ENCODE data around the gene LNX1. TPM values are rescaled to one million over a fixed set of nuclear protein-coding genes. Genes with fewer than 3 reads are reported as not detected.

The LNX1 gene
- total and polyA plus RNA-seq, 2 of the 8 experiments (the other 6 are each of a cell fraction or from before 2014, with no cell fraction given) = 2.7 to 3.8 TPM

DNA sequence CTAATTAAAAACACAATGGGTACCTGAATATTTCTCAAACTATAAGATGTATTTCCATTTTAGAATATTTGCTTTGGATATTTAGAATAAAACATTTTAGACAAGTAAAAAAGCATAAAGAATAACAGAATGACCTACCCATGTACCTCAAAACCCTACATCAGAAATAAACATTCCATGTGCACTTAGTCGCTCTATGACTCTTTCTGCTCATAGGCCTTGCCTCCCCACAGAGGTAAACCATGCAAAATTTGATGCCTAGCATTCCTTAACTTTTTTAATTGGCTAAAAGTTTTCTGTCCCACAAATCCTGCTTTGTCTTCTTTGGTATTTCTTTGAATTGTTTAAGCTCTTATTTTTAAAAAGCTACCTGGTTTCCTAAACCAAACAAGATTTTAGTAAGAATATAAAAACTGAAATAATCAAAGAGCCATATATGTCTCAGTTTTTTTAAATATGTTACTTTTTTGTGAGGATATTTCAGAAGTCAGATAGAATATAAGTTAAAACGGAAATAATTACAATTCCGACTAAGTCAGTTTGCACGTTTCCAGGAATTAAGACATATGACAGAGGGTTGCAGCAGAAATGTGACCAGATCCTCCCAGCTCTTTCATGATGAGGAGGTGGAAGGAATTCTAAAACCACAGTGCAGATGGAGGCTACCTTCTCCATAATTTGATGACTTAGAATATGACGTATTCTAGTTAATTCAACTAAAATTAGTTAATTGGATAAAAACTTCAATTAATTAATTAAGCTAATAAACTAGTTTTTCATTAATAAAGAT, 111.4 kb downstream of the LNX1 start:
- DNase-seq (ENCODE audit: low read depth in 1 of 2, low spot score in 2 of 2) = no peak

More for the DNA sequence above, 111.4 kb downstream of the LNX1 start:
- no peak for TF ChIP-seq GABPA (IDR thresholded peaks at IDR 0.05; ENCODE audit: borderline replicate concordance, insufficient read depth, low read length)
- TF ChIP-seq KDM1A (IDR thresholded peaks at IDR 0.05; ENCODE audit: borderline replicate concordance, low read length) = no peak
- Histone ChIP-seq H2AFZ (ENCODE audit: low read length) (no peak overlapping the region), H3K4me1 (replicated peaks in 1 of 4; ENCODE audit: control insufficient read depth in 3 of 4, insufficient read depth in 4 of 4, low read length in 3 of 4) (peaks cover 2 to 27% (median 23%) of the 10 kb centered on the region in 4 experiments; a peak in 5 of 7 replicates), H3K23me2 (ENCODE audit: low read depth, low read length) (no peaks in the 10 kb centered on the region), H3K18ac (ENCODE audit: extremely low read depth, low read length) (no peak overlapping the region), H2BK120ac (replicated peaks; ENCODE audit: low read depth, low read length) (no peak overlapping the region), H2BK12ac (ENCODE audit: low read depth, low read length) (no peak overlapping the region), H3K27me3 (replicated peaks in 1 of 4; ENCODE audit: control insufficient read depth in 3 of 4, extremely low read depth in 1 of 4, insufficient read depth in 3 of 4, low read length in 3 of 4) (no peaks in the 10 kb centered on the region), H3K79me2 (ENCODE audit: control insufficient read depth in 1 of 2, insufficient read depth in 2 of 2, low read length in 2 of 2) (no peaks in the 10 kb centered on the region), H4K20me1 (replicated peaks in 1 of 2; ENCODE audit: control insufficient read depth in 1 of 2, insufficient read depth in 2 of 2, low read length in 2 of 2) (no peaks in the 10 kb centered on the region), H4K8ac (ENCODE audit: extremely low read depth, insufficient read depth, low read length) (no peak overlapping the region), H3K79me1 (ENCODE audit: low read depth, low read length) (no peaks in the 10 kb centered on the region), H4K5ac (ENCODE audit: insufficient read length, low read depth, low read length) (no peak overlapping the region), H3K9ac (replicated peaks in 1 of 4; ENCODE audit: extremely low read depth in 1 of 4, low read depth in 3 of 4, low read length in 3 of 4) (no peak overlapping the region), H3K4me2 (ENCODE audit: insufficient read depth in 1 of 2, low read depth in 2 of 2, low read length in 2 of 2) (no peak overlapping the region), H3K9me3 (ENCODE audit: insufficient read depth in 2 of 2, low read depth in 1 of 2, low read length in 1 of 2) (no peaks in the 10 kb centered on the region), H3K27ac (ENCODE audit: low read depth, low read length) (no peak overlapping the region), H3K14ac (ENCODE audit: insufficient read length) (no peak overlapping the region), H2BK20ac (ENCODE audit: low read length) (no peak overlapping the region), H3K23ac (ENCODE audit: insufficient read length) (no peak overlapping the region), H3K4me3 (ENCODE audit: extremely low read depth in 1 of 4, insufficient read depth in 2 of 4, low read depth in 3 of 4, low read length in 4 of 4) (no peak overlapping the region), H2AK5ac (ENCODE audit: low read depth, low read length) (no peak overlapping the region), H4K91ac (replicated peaks; ENCODE audit: insufficient read length, low read length) (no peak overlapping the region), H3K36me3 (ENCODE audit: control insufficient read depth in 2 of 4, insufficient read depth in 4 of 4, low read length in 3 of 4) (no peaks in the 10 kb centered on the region; a peak in 1 of 8 replicates), H3K56ac (replicated peaks; ENCODE audit: insufficient read length, low read depth, low read length) (no peak overlapping the region), H2BK5ac (ENCODE audit: low read depth, low read length) (no peak overlapping the region), H3K4ac (replicated peaks; ENCODE audit: insufficient read length, low read depth, low read length) (no peak overlapping the region), H2BK15ac (ENCODE audit: low read length) (no peak overlapping the region)
- no peak for FAIRE-seq
- ChIA-PET CTCF (ENCODE audit: partially characterized antibody) (interaction anchor here (0.6 to 6.4 kb wide), 8 partner anchors 9 to 753 kb away, joined by 3 to 42 read pairs (median 3); no protein-coding TSS in a partner anchor), POLR2A (ENCODE audit: partially characterized antibody) (no interaction called here)
- 87% methylated on average over 5 of the region's 5 CpGs; no CpG with 5 or more reads in 1 of the 2 experiments for WGBS, 2 experiments (ENCODE audit: extremely low coverage in 1 of 2, insufficient coverage in 1 of 2, insufficient read length in 1 of 2, insufficient replicate concordance in 2 of 2, low coverage in 1 of 2, low lambda C conversion rate in 2 of 2, missing lambda C conversion rate in 1 of 2)

Data from H1 (cell line).